ENCODE results near the gene CDX2.

Gene CDX2

DNA sequence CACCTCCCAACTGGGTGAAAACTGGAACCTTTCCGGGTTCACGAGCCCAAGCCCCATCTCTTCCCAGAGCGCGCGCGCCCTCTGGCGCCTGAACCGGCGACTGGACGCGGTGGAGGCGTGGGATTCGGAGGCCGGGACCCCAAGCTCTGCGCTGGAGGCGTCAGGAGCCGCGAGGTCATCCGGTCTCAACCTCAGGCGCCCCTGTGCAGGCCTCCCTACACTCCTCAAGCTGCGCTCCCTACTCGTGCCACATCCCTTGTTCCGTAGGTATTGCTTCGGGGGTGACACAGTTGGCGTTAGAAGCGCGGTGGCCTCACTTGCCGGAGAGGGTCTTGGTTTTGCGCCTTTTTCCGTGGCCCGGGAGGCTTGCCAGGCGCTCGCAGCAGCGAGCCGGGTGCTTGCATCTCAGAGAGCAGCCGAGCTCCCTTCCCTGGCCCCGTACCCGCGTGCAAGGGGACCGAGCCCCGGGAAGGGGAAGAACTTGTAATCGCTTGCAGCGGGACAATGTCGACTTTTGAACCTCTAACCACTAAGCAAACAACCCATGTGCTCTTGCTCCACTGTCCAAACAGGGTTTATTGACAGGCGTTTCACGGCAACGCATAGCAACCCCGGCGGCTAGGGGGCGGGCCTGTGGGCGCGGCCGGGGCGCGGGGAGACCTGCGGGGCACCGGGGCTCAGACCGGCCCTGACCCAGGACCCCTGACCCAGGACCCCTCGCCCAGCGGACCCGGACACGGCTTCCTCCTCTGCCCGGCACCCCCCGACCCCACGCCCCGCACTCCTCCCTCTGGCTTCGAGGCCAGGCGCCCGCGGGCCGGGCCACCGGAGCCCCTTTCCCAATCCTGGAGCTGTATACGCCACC lies 8.5 kb downstream of the CDX2 start:
- Histone ChIP-seq H3K9me3 (ENCODE audit: severe bottlenecking) (peaks cover 3% of the 10 kb centered on the region), H3K27ac (no peak overlapping the region), H3K36me3 (no peaks in the 10 kb centered on the region), H3K4me3 (ENCODE audit: low read depth, low read length) (peak overlapping the region; percentile 16), H3K27me3 (ENCODE audit: insufficient read depth, low read depth, severe bottlenecking) (peaks cover 98% of the 10 kb centered on the region)
- TF ChIP-seq, protein P1, sequence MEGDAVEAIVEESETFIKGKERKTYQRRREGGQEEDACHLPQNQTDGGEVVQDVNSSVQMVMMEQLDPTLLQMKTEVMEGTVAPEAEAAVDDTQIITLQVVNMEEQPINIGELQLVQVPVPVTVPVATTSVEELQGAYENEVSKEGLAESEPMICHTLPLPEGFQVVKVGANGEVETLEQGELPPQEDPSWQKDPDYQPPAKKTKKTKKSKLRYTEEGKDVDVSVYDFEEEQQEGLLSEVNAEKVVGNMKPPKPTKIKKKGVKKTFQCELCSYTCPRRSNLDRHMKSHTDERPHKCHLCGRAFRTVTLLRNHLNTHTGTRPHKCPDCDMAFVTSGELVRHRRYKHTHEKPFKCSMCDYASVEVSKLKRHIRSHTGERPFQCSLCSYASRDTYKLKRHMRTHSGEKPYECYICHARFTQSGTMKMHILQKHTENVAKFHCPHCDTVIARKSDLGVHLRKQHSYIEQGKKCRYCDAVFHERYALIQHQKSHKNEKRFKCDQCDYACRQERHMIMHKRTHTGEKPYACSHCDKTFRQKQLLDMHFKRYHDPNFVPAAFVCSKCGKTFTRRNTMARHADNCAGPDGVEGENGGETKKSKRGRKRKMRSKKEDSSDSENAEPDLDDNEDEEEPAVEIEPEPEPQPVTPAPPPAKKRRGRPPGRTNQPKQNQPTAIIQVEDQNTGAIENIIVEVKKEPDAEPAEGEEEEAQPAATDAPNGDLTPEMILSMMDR (IDR thresholded peaks at IDR 0.05; ENCODE audit: low read depth, low read length), result peak; percentile 92
- DNase-seq, result peak; percentile 77

DNA sequence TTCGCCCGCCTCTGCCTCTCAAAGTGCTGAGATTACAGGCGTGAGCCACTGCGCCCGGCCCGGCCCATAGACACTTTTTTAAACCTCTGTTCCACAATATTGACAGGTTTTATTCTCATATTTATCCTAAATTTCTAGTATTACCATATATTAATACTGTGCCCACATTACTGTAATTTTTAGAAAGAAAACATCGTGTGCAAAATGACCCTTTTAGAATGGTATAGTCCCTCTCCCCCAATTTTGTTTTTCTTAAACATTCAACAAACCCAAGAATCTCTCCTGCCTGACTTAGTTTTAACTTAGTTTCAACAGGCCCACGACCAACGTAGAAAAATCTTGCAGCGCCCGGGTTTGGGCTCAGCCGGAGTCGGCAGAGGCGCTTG lies 9.1 kb downstream of the CDX2 start:
- Histone ChIP-seq H3K27me3 (ENCODE audit: insufficient read depth, low read depth, severe bottlenecking) (peaks cover 98% of the 10 kb centered on the region), H3K4me3 (ENCODE audit: low read depth, low read length) (peak overlapping the region; percentile 16), H3K36me3 (no peaks in the 10 kb centered on the region), H3K9me3 (ENCODE audit: severe bottlenecking) (peaks cover 4% of the 10 kb centered on the region), H3K27ac (no peak overlapping the region)
- TF ChIP-seq, protein P1 (IDR thresholded peaks at IDR 0.05; ENCODE audit: low read depth, low read length), result no peak
- DNase-seq, result no peak

DNA sequence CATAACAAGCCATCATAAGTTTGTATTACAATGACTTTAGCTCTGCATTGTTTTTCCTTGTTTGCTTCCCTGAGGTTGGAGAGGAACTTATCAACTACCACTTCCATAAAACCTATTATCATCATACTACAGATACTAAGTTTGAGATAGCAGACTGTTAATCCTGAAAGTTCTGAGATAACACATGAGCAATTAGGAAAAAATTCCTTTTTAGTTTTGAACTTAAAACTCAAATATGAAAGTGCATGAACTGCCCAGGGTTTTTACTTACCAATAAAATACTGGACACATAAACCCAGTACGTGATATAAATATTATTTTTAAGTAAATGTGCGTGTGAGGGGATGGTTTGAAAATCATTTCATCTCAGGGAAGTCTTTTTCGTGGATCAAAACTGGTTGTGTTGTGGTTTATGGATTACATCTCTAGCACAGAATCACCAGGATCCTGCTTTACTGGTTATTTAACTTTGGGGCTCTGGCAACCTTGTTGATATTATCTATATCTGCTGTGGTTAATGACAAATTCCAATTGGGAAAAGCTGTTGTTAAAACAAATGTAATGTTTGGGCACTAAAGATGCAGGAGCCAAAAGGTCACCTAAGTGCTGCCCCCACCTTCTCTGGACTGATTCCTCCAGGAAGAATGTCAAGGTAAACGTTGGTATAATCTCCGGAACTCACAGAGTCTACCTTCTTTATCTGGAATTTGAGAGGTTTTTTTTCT lies 12.4 kb downstream of the CDX2 start:
- no peak overlapping the region for H3K27ac ChIP-seq
- TF ChIP-seq, protein P1 (IDR thresholded peaks at IDR 0.05; ENCODE audit: low read depth, low read length), result no peak
- H3K27me3 ChIP-seq (ENCODE audit: insufficient read depth, low read depth, severe bottlenecking), result peaks cover 98% of the 10 kb centered on the region
- H3K4me3 ChIP-seq (ENCODE audit: low read depth, low read length), result no peak overlapping the region
- no peak for DNase-seq
- H3K9me3 ChIP-seq (ENCODE audit: severe bottlenecking), result peaks cover 12% of the 10 kb centered on the region
- H3K36me3 ChIP-seq, result no peaks in the 10 kb centered on the region

DNA sequence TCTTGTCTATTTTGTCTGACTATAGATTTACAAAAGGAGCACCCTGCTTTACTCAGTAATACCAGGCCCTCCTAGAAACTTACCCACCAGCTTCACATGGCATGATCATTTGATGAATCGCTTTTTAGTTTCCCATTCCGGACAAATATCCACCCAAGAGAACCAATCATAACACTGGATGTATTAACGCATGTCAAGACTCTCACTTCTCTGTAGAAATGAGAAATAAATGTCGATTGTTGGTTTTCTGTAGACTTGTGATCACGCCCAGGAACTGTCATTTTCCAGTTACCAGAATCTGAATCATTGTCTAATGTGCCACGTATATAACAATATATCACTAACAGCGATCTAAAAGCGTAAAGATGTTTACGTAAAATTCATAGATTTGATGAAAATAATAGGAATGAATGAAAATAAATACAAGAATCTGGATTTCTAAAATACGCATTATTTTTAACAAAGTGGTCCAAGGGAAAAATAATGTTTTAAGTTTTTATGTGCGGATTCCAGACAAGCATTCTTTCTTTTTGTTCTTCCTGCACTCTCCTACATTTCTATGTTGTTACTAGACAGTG lies 14.0 kb downstream of the CDX2 start:
- Histone ChIP-seq H3K27ac (no peak overlapping the region), H3K4me3 (ENCODE audit: low read depth, low read length) (no peak overlapping the region), H3K36me3 (no peaks in the 10 kb centered on the region), H3K9me3 (ENCODE audit: severe bottlenecking) (peaks cover 18% of the 10 kb centered on the region), H3K27me3 (ENCODE audit: insufficient read depth, low read depth, severe bottlenecking) (peaks cover 97% of the 10 kb centered on the region)
- no peak for DNase-seq
- TF ChIP-seq, protein P1 (IDR thresholded peaks at IDR 0.05; ENCODE audit: low read depth, low read length), result no peak

DNA sequence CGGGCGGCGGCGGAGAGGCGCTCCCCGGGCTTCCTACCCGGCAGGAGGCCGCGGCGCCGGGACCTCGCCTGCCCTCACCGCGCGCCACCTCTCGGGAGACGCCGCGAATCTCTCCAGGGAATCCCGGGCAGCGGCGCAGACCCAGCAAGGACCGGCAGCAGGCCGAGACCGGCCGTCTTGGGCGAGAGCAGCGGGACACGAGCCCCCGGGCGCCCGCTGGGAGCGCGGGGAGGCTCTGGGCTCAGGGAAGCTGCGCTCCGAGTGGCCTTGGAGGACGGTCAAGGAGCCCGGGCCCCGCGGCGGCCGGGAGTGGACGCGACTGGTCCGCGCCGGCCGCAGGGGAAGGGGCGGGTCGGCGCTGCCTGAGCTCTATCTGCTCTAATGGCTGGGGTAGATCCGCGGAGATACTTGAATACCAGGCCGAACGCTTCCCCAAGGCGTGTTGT lies 14.7 kb downstream of the CDX2 start:
- Histone ChIP-seq H3K4me3 (ENCODE audit: low read depth, low read length) (peak overlapping the region; percentile 37), H3K27ac (peak overlapping the region; percentile 23), H3K9me3 (ENCODE audit: severe bottlenecking) (peaks cover 23% of the 10 kb centered on the region), H3K36me3 (no peaks in the 10 kb centered on the region), H3K27me3 (ENCODE audit: insufficient read depth, low read depth, severe bottlenecking) (peaks cover 97% of the 10 kb centered on the region)
- peak; percentile 69 for DNase-seq
- TF ChIP-seq, protein P1 (IDR thresholded peaks at IDR 0.05; ENCODE audit: low read depth, low read length), result no peak
